Mucosa of rectum (tissue), 2 donors: ENCODE data around the gene PIK3R5.

ENCODE experiments used
- H3K27ac ChIP-seq, 2 donors: one replicate each; pipeline ENCODE4 v1.7.0; 2013; ENCODE audit warnings: inconsistent platforms in 2 of 2, low read depth in 2 of 2, low read length in 2 of 2
- H3K27me3 ChIP-seq, 2 donors: one replicate each; pipeline ENCODE4 v1.7.0; 2013; ENCODE audit warnings: low read length in 2 of 2; ENCODE audit not compliant: control insufficient read depth in 2 of 2, insufficient read depth in 2 of 2
- H3K36me3 ChIP-seq, 2 donors: one replicate each; pipeline ENCODE4 v1.7.0; 2013; ENCODE audit warnings: low read length in 2 of 2; ENCODE audit not compliant: control insufficient read depth in 2 of 2, insufficient read depth in 2 of 2
- H3K4me1 ChIP-seq, 2 donors: one replicate each; pipeline ENCODE4 v1.7.0; 2013; ENCODE audit warnings: low read length in 2 of 2, mild to moderate bottlenecking in 1 of 2; ENCODE audit not compliant: control insufficient read depth in 2 of 2, insufficient read depth in 2 of 2
- H3K4me3 ChIP-seq, 2 donors: one replicate each; pipeline ENCODE4 v1.7.0; 2013; ENCODE audit warnings: low read length in 2 of 2
- H3K9ac ChIP-seq, 2 donors: one replicate each; pipeline ENCODE4 v1.7.0; 2013; ENCODE audit warnings: low read length in 2 of 2, low read depth in 1 of 2, mild to moderate bottlenecking in 1 of 2
- H3K9me3 ChIP-seq, 2 donors: one replicate each; pipeline ENCODE4 v1.7.0; 2013; ENCODE audit warnings: low read length in 2 of 2; ENCODE audit not compliant: control insufficient read depth in 2 of 2
- donor health status: healthy.
- donor health status: Normal muscosa, but diverticular disease.

The PIK3R5 gene

GRCh38 chr17:8872036-8872704 is 93.3 kb downstream of the PIK3R5 start:
- no peaks in the 10 kb centered on the region for H3K9me3 ChIP-seq

GRCh38 chr17:8871081-8871581 is 94.4 kb downstream of the PIK3R5 start:
- no peak overlapping the region for H3K27ac ChIP-seq
- H3K9ac ChIP-seq = no peak overlapping the region
- no peak overlapping the region for H3K4me3 ChIP-seq
- peaks cover 0 to 2% of the 10 kb centered on the region in 2 donors for H3K4me1 ChIP-seq
- H3K27me3 ChIP-seq = peaks cover 0 to 2% of the 10 kb centered on the region in 2 donors
- H3K36me3 ChIP-seq = no peaks in the 10 kb centered on the region
- no peaks in the 10 kb centered on the region for H3K9me3 ChIP-seq

More at GRCh38 chr17:8872036-8872704, 93.3 kb downstream of the PIK3R5 start:
- Histone ChIP-seq H3K27ac (no peak overlapping the region), H3K27me3 (peaks cover 0 to 2% of the 10 kb centered on the region in 2 donors), H3K36me3 (no peaks in the 10 kb centered on the region), H3K4me1 (peaks cover 0 to 2% of the 10 kb centered on the region in 2 donors), H3K4me3 (no peak overlapping the region), H3K9ac (no peak overlapping the region)

- H3K27ac ChIP-seq = no peak overlapping the region
- H3K4me3 ChIP-seq = no peak overlapping the region
- peaks cover 0 to 2% of the 10 kb centered on the region in 2 donors for H3K4me1 ChIP-seq
- no peaks in the 10 kb centered on the region for H3K9me3 ChIP-seq
- H3K27me3 ChIP-seq = peaks cover 0 to 2% of the 10 kb centered on the region in 2 donors
- no peaks in the 10 kb centered on the region for H3K36me3 ChIP-seq
- H3K9ac ChIP-seq = no peak overlapping the region
These were observed 95.0 kb downstream of the PIK3R5 start for GRCh38 chr17:8870406-8871040.

GRCh38 chr17:8869114-8869815 is 96.2 kb downstream of the PIK3R5 start:
- Histone ChIP-seq H3K9ac (no peak overlapping the region), H3K27me3 (peaks cover 0 to 5% of the 10 kb centered on the region in 2 donors), H3K27ac (no peak overlapping the region), H3K36me3 (no peaks in the 10 kb centered on the region), H3K4me1 (peaks cover 0 to 2% of the 10 kb centered on the region in 2 donors), H3K4me3 (no peak overlapping the region), H3K9me3 (no peaks in the 10 kb centered on the region)

GRCh38 chr17:8868529-8868951 is 97.0 kb downstream of the PIK3R5 start:
- H3K4me3 ChIP-seq = no peak overlapping the region
- no peaks in the 10 kb centered on the region for H3K9me3 ChIP-seq
- H3K36me3 ChIP-seq = no peaks in the 10 kb centered on the region
- no peak overlapping the region for H3K9ac ChIP-seq
- peaks cover 0 to 4% of the 10 kb centered on the region in 2 donors for H3K27me3 ChIP-seq
- peak overlapping the region in 1 of 2 donors; percentile 23 for H3K27ac ChIP-seq
- peaks cover 0 to 2% of the 10 kb centered on the region in 2 donors for H3K4me1 ChIP-seq

- Histone ChIP-seq H3K4me3 (no peak overlapping the region), H3K4me1 (peaks cover 0 to 2% of the 10 kb centered on the region in 2 donors), H3K27me3 (peaks cover 0 to 3% of the 10 kb centered on the region in 2 donors), H3K9ac (no peak overlapping the region), H3K36me3 (no peaks in the 10 kb centered on the region), H3K9me3 (no peaks in the 10 kb centered on the region), H3K27ac (peak overlapping the region in 1 of 2 donors; percentile 23)
These were observed 97.4 kb downstream of the PIK3R5 start for GRCh38 chr17:8868092-8868491.

GRCh38 chr17:8867361-8867981 is 98.0 kb downstream of the PIK3R5 start, which contains the start of gene PIK3R6:
TSS of gene PIK3R6 (minus strand) at chr17:8867674. CDS start at chr17:8849794, 17,880 bp downstream.
- Histone ChIP-seq H3K27me3 (peaks cover 0 to 3% of the 10 kb centered on the region in 2 donors), H3K27ac (peak within 1 kb of the TSS in 1 of 2 donors; percentile 23), H3K36me3 (no peaks in the 10 kb centered on the region), H3K4me1 (no peaks in the 10 kb centered on the region), H3K4me3 (peak within 1 kb of the TSS in 1 of 2 donors; percentile 46), H3K9me3 (no peaks in the 10 kb centered on the region), H3K9ac (peak within 1 kb of the TSS in 1 of 2 donors; percentile 32)

GRCh38 chr17:8865811-8866210 is 99.7 kb downstream of the PIK3R5 start:
- no peak overlapping the region for H3K4me3 ChIP-seq
- no peaks in the 10 kb centered on the region for H3K9me3 ChIP-seq
- peaks cover 0 to 3% of the 10 kb centered on the region in 2 donors for H3K27me3 ChIP-seq
- no peaks in the 10 kb centered on the region for H3K4me1 ChIP-seq
- no peaks in the 10 kb centered on the region for H3K36me3 ChIP-seq
- no peak overlapping the region for H3K9ac ChIP-seq
- no peak overlapping the region for H3K27ac ChIP-seq

- H3K36me3 ChIP-seq = no peaks in the 10 kb centered on the region
- H3K4me3 ChIP-seq = no peak overlapping the region
- no peak overlapping the region for H3K27ac ChIP-seq
- H3K9ac ChIP-seq = no peak overlapping the region
- peaks cover 0 to 3% of the 10 kb centered on the region in 2 donors for H3K27me3 ChIP-seq
- H3K9me3 ChIP-seq = no peaks in the 10 kb centered on the region
- no peaks in the 10 kb centered on the region for H3K4me1 ChIP-seq
These were observed 100.1 kb downstream of the PIK3R5 start for GRCh38 chr17:8865385-8865784.
